HPDE6-E6E7 (cell line): ENCODE results near the gene SPPL2B.

ENCODE experiments used
- DNase-seq: peaks from one replicate; pipeline ENCODE4 v3.0.0; 2011; ENCODE audit warnings: missing footprints; ENCODE audit errors: extremely low spot score

Gene SPPL2B

DNA sequence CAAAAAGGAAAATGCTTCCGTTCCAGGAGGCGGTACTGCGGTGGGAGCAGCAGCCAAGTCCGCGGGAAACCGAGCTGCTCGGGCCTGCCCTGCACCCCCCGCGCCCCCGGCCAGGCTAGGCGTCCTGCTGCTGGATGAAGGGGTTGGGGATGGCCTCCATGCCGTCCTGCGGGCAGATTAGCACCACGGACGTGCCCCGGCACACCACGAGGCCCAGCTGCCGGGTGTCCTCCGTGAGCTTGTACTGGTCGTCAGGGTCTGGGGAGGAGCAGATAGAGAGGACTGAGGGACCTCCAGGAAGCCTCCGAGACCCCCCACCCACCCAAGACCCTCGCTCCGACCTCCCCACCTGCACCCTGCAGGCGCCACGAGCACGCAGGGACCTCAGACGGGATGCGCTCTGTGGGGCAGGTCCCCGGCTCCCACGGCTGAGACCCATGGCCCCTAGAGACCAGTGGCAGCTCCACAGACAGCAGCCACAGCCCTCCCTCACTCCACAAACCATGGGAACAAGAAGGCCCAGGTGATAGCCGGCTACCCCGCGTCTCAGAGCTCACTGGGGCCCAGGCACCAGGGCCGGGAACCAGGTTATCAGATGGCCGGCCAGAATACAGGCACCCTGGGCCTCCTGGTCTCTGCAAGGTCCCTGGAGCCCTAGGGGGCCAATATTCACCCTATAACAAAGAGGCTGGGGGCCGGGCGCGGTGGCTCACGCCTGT, 6.8 kb upstream of the SPPL2B start:
- no peak for DNase-seq

DNA sequence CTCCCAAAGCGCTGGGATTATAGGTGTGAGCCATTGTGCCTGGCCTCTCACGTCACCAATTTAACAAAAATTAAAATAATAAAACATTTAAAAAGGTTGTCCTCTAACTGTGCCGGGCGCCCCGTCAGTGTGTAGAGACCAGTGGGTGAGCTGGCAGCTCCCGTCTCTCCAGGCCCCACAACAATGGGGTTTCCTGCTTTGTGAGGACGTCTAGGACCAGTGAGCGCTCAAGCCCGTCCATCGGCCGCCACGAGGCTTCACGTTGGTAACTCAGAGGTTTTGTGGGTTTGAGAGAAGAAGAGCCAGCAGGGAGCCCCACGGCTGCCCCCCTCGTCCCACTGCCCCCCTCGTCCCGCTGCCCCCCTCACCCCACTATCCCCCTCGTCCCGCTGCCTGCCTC, 4.8 kb upstream of the SPPL2B start:
- DNase-seq = no peak

DNA sequence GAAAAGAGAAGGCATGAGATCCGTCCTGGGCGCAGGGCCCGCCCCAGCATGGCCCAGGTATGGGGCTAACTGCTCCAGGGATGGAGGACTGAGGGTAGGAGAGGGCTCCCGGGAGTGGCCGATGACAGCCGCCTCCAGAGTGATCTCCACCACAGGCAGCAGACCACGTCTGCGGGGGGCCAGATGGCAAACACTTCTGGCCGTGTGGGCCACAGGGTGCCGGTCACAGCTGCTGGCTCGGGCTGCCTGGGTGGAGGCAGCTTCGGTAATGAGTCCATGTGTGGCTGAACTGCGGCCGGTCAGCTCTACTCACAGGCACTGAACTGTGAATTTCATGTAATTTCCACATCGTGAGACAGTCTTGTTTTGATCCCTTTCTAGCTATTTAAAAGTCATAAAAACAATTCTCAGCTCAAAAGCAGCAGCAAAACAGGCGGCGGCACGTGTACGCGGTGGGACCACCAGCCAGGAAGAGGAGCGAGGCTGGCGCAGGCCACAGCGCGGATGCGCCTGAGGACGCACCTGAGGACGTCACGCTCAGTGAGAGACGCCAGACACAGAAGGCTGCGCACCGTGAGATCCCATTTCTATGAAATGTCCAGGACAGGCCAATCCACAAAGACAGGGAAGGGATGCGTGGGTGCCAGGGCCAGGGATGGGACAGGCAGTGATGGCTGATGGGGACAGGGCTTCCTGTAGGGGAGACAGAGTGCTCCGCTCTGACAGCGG, 4.1 kb upstream of the SPPL2B start:
- no peak for DNase-seq

DNA sequence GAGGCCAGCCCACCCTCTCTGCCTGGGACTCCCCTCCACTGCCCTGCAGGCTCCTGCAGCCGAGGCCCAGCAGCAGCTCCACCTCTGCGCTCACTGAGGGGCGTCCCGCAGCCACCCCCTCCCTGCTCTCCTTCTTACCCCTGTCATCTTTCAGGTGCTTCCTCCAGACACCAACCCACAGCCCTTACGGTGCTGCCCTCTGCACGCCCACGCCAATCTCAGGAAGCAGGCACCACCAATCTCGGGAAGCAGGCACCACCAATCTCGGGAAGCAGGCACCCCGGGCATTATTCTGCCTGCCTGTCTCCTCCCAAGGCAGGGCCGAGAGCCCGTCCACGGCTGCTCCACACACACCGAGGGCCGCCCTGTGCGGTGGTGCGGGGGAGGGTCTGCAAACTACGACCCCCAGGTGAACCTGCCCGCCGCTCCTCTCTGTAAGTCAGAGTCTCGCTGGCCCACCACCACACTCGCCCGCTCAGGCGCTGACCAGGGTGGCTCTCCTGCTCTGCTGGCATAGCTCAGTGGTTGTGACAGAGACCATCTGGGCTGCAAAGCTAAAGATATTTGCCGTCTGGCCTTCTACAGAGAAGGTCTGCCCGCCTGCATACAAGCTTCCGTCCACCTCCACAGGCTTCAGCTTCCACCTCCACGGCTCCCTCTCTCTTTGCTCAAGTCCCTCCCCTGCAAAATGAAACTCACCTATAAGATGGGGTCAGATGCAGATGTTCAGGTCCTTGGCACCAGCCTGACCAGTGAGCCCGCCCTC, 3.0 kb upstream of the SPPL2B start:
- no peak for DNase-seq

DNA sequence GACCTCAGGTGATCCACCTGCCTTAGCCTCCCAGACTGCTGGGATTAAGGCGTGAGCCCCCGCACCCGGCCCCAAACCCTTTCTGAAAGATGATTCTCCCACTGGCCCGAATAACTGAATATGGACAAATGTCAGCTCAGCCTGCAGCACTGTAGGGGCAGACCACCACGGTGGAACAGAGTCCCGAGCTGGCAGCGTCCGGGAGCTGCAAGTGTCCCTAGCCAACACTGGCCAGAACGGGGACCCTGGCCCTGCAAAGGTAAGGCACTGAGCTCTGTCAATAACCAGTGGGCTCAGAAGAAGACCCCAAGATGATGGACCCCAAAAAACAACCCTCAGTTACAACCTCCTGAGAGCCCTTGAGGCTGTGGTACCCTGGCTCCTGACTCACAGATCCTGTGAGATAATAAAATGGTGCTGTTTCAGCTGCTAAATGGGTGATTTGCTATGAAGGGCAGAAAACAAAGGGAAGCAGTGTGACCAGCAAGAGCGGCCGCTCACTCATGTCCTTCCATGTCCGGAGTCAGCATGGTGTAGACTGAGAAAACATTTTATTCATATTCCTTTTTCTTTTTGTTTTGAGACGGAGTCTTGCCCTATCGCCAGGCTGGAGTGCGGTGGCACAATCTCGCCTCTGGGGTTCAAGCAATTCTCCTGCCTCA, 1.7 kb upstream of the SPPL2B start:
- no peak for DNase-seq

DNA sequence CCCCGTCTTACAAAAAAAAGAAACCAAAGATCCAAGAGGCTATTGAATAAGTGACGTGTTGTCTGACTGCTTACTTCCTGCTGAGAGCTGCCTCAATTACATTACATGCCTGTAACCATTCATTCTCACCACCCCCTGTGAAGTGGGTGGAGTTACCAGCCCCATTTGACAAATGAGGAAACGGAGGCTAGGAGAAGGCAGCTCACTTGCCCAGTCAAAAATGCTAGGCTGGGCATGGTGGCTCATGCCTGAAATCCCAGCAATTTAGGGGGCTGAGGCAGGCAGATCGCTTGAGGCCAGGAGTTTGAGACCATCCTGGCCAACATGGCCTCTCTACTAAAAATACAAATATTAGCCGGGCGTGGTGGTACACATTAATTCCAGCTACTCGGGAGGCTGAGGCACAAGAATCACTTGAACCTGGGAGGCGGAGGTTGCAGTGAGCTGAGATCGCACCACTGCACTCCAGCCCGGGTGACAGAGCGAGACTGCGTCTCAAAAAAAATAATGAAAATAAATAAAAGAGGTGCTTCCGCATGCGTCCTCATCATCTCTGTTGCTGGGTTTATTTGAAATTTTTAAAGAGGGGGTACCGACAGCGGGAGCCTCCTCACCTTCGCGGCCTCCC, 597 bp upstream of the SPPL2B start:
- peak; percentile 49 for DNase-seq

DNA sequence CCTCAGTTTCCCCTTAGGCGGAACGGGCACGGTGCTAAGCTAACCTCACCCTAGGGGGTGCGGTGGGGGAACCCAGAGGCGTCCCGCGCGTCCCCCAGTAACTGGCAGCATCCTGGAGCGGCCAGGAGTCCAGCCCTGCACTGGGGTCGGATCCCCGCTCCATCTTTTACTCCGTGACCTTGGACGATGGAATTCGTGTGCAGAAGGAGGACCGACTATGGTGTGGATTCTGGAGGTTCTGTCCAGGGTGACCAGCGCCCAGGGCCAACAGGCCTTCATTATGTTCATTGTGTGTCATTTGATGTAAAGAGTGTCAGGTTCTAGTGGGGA, 630 bp downstream of the SPPL2B start:
- DNase-seq = no peak

DNA sequence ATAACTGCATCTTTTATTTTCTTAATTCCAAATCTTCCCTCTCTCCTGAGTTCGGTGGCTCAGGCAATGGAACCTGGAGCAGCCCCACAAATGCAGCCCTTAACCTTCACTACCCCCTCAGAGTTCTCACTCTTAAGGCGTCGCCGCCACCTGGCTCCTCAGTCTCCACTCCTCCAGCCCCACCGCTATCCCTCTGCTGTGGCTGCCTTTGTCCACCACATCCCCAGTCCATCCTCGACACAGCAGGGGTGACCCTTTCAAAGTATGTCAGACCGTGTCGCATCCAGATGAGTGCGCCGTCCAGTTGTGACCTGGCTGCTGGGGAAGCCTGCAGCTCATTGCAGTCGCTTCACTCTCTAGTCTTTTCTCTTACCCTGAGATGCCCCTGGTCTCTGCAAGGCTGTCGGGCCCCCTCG, 1.0 kb downstream of the SPPL2B start:
- DNase-seq = no peak

DNA sequence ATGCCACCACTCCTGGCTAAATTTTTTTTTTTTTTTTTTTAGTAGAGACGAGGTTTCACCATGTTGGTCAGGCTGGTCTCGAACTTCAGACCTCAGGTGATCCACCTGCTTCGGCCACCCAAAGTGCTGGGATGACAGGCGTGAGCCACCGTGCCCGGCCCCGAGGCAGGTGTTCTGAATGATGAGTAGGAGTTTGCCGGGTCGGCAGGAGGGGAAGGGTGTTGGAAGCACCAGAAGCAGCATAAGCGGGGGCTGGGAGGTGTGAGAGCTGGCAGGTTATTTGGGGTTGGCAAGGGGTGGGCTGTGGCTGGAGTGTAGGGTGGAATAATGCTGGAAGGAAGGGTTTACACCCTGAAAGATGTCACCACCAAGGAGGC, 1.8 kb downstream of the SPPL2B start:
- DNase-seq = no peak

DNA sequence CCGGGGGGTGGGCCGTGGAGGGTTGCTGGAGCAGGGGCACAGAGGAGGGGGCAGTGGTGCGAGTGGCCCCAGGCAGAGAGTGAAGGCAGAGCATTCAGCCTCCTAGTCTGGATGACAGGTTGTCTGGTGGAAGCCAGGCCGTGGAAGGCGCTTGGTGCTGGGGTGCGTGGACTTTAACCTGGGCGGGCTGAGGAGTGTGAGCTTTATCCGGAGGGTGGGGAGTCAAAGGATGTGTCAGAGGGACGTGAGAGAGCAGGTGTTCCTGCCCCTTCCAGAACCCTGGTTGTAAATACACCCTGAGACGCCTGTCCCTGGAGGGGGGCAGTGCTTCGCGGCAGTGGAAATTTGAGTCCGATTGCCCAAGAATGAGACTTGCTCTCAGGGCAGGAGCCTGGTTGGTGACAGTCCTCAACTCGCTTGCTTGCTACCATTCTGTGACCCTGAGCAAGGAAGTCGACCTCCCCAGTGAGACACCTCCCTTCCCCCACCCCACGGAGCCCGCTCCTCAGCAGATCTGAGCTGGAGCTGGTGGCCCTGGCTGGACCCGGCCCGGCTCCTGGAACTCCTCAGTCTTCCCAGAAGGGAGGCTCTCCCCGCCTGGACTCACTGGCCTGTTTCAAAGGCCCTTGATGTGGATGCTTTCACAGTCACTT, 2.3 kb downstream of the SPPL2B start:
- no peak for DNase-seq

DNA sequence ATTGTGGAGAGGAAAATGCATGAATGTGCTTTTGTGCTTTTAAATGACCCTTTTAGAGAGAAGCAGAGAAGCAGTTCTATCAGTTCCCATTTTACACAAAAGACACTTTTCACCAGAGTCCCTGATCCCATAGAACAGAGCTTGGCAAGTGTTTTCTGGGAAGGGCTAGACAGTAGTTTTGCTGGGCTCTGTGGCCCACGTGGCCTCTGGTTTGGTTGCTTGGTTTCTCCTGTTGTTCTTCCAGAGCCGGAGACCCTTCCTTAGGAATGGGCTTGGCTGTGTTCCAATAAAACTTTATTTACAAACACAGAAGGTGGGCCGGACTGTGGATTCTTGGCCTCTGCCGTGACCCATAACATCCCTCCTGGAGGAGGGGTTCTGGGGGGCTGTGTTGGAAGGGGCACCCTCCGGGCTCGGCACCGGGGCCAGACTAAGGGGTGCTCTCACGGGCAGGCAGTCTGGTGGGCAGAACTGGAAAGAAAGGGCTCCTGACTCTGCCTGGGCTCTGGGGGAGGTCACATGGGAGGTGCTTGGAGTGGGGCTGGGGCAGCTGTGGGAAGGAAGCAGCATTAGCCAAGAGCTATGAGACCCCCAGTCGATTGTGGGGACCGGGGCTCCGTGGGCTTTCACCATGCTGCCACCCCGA, 3.2 kb downstream of the SPPL2B start:
- no peak for DNase-seq

DNA sequence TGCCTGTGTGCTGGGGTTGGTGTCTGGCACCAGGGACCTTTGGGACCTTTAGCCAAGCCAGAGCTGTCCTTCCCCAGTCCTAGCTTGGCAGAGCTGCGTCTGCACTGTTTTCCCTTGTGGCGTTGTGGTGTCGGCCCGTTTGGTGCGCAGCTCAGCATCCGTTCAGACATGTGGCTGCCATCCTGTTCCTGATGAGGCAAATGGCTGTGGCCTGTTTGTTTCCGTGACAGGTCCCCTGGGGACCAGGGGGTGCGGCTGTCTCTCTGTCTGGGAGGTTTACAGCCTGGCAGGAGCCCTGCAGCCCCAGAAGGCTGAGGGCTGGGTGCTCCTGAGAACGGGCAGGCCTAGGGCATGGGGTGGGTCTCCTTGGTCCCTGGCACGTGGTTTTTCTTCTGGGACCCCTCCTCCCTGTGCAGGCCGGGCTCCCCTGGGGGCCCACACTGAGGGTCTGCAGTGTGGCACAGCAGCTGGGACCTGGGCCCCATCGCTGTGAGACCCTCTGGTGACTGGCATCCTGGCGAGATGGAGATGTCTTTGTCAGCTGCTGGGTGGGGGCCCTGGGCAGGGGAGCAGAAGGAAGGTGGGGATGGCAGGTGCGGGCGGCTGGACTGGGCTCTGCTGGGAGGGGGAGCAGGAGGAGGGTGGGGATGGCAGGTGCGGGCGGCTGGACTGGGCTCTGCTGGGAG, 4.0 kb downstream of the SPPL2B start:
- DNase-seq = no peak

DNA sequence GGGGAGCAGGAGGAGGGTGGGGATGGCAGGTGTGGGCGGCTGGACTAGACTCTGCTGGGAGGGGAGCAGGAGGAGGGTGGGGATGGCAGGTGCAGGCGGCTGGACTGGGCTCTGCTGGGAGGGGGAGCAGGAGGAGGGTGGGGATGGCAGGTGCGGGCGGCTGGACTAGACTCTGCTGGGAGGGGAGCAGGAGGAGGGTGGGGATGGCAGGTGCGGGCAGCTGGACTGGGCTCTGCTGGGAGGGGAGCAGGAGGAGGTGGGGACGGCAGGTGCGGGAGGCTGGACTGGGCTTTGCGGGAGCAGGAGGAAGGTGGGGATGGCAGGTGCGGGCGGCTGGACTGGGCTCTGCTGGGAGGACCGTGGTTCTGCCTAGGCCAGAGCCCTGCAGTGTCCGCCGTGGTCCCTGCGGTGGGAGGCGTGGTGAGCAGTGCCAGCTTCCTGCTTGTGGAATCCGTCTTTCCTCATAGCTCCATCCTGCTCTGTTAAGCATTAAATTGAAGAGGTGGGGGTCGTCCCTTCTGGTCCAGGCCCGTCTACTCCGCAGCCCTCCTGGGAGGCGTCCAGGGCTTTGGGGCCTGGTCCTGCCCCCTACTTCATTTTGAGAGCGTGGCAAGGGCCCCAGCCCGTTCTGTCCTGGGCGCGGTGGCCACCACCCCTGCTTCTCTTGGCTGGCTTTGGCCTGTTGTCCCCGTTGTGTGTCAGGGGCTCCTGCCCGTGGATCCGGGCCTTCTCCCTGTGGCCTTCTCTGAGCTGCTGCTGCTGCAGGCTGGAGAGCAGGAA, 4.7 kb downstream of the SPPL2B start:
- DNase-seq = no peak

DNA sequence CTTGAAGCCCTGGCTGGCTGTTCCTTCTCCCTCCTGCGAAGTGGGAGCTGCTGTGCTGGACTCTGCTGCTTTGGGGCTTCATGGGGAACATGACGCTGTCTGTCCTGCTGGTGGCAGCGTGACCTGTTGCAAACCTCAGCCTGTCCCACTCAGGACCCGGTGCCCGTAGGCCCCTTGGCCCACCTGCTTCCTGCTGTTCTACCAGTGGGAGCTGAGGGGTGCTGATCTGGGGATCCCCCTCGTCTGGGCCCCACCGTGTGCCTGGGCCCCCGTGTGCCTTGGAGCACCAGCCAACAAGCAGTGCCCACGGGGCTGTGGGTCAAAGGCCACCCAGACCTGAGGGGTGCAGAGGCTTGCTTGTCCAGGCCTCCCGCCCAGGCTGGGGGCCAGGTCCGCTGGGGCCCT, 5.3 kb downstream of the SPPL2B start:
- no peak for DNase-seq

DNA sequence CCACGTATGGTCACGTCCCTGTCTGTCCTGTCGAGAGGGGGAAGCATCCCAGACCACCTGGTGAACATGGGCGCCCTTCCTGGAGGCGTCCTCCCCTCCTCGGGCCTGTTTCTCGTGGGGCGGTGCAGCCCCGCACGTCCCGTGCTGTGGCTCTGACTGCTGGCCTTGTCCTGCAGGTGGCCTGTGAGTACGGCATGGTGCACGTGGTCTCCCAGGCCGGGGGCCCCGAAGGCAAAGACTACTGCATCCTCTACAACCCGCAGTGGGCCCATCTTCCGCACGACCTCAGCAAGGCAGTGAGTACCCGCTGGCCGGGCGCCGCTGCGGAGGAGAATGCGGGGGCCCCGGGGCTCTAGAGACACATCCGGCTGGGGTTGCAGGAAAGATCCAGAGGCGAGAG, 5.9 kb downstream of the SPPL2B start:
- DNase-seq = no peak

DNA sequence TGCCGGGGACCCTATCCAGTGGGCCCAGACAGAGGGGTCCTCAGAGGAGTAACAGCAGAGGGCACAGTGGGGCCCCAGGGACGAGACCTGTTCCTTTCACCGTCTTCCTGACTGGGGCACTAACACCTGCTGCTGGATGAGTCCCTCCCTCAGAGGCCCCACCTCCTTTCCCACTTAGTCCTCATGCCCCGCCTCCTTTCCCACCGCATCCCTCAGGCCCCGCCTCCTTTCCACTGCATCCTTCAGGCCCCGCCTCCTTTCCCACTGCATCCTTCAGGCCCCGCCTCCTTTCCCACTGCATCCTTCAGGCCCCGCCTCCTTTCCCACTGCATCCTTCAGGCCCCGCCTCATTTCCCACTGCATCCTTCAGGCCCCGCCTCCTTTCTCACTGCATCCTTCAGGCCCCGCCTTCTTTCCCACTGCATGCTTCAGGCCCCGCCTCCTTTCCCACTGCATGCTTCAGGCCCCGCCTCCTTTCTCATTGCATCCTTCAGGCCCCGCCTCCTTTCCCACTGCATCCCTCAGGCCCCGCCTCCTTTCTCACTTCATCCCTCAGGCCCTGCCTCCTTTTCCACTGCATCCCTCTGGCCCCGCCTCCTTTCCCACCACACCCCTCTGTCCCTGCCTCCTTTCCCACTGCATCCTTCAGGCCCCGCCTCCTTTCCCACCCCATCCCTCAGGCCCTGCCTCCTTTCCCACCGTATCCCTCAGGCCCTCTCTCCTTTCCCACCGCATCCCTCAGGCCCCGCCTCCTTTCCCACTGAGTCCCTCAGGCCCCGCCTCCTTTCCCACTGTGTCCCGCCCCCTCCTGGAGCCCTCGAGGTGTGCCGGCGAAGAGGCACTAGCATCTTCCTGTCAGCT, 6.7 kb downstream of the SPPL2B start:
- no peak for DNase-seq

DNA sequence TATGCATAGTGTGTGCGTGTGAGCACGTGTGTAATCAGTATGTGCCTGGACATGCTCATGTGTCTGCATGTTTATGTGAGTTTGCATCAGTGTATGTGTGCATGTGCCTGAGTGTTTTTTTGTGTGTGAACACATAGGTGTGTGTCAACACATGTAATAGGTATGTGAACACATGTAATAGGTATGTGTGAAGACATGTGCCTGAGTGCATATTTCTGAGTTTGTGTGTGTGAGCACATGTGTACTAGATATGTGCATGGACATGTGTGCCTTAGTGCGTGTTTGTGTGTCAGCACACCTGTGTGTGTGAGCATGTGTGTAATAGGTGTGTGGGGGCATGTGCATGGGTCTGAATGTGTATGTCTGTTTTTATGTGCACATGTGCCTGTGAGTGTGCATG, 7.4 kb downstream of the SPPL2B start:
- DNase-seq = no peak

DNA sequence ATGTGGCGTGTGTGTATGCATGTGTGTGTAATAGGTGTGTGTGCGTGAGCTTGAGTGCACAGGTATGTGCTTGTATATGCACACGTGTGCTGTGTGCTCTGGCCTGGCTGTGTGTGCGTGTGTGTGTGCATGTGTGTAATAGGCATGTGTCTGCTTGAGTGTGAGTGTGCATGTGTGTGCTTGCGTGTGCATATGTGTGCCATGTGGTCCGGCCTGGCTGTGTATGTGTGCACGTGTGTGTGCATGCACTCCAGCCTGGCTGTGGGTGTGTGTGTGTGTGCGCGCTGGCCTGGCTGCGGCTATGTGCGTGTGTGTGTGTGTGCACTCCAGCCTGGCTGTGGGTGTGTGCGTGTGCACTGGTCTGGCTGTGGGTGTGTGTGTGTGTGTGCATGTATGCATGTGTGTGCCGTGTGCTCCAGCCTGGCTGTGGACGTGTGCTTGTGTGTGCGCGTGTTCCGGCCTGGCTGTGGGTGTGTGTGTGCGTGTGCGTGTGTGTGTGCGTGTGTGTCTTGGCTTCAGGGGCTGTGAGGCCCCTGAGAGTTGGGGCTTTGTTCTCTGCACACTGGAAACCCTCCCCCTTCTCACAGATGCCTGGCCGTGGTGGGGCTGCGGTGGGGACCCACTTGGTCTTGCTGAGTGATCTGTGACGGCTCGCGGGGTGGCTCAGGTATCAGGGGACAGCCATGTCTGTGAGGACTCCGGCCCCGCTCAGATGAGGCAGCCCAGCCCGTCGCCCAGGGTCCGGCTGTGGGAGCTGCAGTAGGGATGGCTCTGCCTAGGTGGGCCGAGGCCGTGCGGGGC, 8.2 kb downstream of the SPPL2B start:
- DNase-seq = no peak
